HG02798 (cell line): Measurements from ENCODE around the gene CCDC50.

ENCODE experiments used
- ATAC-seq: cut with Tn5 transposase; IDR thresholded peaks from one replicate; pipeline ENCODE4 v1.9.1; 2021; ENCODE audit warnings: mild to moderate bottlenecking; ENCODE audit not compliant: unreplicated experiment, poor library complexity

Gene CCDC50

DNA sequence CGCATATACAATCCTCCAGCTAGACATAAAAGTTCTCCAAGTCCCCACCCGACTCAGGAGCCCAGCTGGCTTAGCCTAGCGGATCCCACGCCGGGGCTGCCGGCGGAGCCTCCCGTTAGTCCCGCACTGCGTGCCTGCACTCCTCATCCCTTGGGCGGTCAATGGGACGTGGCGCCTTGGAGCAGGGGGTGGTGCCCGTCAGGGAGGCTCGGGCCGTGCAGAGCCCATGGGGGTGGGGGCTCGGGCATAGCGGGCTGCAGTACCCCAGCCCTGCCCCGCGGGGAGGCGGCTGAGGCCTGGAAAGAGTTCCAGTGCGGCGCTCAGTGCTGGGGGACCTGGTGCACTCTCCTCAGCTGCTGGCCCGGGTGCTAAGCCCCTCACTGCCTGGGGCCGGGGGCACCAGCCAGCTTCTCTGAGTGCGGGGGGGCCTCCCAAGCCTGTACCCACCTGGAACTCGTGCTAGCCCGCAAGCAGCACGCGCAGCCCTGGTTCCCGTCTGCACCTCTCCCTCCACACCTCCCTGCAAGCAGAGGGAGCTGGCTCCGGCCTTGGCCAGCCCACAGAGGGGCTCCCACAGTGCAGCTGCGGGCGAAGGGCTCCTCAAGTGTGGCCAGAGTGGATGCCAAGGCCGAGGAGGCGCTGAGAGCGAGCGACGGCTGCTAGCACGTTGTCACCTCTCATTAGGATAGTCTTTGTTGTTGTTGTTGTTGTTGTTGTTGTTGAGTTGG lies 12.2 kb upstream of the CCDC50 start:
- ATAC-seq: no peak

DNA sequence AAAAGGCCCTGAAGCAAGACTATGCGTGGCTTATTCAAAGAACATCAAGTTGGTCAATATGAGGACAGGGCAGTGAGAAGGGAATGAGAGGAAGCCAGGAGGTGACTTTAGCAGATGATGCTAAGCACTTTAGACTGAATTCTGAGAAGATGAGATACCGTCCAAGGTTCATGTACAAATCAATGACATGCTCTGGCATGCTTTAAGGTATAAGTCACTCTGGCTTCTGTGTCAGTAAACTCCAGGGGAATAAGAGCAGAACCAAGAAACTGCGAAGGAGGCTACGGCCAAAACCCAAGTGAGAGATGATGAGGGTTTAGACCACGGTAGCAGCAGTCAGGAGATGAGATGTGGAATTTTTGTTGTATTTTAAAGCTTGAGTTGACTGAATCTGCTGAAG lies 8.9 kb upstream of the CCDC50 start:
- no peak for ATAC-seq

DNA sequence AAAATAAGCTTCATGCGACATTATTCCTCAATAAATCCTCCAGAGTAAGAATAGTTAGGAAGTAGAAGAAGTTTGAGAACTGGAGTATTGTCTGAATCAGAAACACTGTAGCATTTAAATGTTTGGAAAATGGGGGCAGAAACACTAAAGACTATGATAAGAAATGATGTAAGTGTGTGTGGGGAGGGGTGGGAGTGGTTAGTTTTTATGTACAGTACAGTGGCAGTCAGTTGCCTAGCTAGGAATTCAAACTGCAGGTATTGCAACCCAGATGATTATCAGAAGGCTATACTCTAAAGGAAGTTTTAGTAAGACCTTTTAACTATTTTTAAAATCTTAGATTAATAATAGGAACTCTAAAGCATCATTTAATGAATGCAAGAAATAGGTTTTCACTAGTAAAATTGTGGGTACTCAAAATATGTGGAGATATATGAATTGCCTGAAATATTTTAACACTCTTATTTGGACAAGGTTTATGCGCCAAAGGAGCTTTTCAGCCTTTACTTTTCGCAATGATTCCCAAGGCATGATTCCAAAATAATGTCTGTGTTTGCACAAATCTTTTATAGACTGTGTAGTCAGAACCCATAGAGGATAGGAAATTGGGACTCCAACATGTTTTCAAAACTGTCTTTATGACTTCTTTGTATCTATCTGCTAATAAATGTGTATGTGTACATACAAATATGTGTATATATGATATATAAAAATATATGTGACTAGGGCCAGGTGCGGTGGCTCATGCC lies 8.0 kb upstream of the CCDC50 start:
- ATAC-seq: no peak

DNA sequence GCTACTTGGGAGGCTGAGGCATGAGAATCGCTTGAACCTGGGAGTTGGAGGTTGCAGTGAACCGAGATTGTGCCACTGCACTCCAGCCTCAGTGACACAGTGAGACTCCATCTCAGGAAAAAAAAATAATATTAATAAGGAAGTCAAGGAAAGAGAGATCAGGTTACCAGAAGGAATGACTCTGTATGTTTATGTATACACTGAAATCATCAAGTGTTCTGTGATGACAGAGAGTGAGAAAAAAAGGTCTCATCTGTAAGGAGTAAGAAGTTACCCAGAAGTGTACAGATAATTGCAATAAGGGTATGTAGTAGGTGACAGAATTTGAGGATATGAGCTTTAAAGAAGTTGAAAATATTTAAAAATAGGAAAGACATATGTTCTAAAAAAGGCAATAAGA lies 4.3 kb upstream of the CCDC50 start:
- ATAC-seq: no peak

DNA sequence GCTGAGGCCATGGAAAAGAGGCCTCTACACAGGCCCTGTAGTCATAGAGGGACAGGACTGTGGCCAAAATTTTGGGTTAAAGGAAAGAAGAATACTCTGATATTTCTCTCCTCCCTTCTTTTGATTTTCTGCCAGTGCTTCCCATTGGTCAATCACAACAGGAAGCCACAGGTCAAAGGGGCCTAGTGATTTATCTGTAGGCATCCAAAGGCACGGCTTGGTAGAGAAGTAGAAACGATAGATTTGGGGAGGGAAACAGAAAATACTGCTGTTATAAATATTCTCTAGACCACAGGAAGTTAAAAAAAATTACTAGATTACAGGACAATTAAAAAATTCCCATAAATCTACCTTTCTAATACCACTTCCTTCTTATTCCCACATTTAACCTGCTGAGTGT lies 1.7 kb upstream of the CCDC50 start:
- ATAC-seq: no peak

DNA sequence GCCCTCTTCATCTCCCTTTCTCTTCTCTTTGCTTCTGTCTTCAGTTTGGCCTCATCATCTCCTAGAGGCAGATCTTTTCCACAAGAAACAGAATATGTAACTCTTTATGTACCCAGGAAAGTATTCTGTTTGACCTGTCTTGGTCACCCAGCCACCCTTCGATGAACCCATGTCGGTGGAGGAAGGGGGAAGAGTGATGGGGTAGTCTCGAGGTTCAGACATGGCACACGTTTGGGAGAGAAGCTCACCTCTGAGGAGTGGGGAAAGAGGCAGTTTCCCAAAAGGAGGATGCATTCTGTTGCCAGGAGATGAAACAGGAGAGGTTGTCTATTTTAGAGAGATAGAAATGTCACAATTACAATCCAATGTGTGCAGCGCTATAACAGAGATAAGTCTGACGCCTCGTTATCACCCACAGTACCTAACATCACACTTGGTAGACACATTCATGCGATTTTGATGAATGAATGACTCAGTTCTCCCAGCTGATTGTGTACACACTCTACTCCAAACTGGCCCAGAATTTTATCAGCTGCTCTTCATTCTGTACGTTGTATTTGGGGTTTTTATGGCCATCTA lies 722 bp upstream of the CCDC50 start:
- ATAC-seq: no peak

DNA sequence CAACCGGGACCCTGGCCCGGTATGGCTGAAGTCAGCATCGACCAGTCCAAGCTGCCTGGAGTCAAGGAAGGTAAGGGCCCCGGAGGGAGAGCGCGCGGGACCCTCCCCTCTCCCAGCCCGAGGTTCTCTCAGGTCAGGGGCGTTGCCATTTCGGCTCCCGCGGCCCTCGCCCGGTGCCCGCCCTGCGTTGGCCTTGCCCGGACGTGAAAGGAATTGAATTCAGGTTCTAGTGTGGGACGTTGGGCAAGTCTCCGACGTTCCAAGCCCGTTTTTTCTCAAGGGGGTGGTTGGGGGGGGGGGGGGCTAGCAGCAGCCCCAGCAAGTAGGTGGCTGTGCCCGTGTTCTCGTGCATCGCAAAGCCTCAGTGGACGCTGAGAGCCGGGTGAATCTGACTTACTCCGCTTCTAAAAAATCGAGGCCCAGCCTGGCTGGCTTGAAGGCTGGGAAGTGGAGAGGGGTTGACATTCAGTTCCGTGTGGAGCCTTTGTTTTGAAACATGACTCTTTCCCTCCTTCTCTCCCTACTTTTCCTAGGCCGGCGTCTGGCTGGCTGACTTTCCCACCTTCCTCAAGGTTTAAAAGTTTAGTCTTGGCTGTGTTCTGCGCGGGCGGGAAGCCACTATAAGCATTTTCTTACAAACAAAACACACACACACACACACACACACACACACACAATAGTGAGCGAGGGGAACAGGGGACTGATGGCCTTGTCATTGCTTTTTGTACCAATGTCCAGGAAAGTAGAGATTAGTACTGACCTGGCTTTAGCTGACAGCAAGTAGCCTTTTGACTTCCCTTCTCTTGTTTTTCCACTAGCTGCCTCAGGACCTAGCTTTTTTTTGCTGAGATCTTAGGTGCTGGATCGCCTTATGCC lies 698 bp downstream of the CCDC50 start, which contains the start of gene UTS2B:
Gene UTS2B, minus strand, starts transcription at position 873 of the 876 bp plus-strand sequence. CDS start 48,337 bp downstream, outside the sequence.
- ATAC-seq: peak; percentile 25

DNA sequence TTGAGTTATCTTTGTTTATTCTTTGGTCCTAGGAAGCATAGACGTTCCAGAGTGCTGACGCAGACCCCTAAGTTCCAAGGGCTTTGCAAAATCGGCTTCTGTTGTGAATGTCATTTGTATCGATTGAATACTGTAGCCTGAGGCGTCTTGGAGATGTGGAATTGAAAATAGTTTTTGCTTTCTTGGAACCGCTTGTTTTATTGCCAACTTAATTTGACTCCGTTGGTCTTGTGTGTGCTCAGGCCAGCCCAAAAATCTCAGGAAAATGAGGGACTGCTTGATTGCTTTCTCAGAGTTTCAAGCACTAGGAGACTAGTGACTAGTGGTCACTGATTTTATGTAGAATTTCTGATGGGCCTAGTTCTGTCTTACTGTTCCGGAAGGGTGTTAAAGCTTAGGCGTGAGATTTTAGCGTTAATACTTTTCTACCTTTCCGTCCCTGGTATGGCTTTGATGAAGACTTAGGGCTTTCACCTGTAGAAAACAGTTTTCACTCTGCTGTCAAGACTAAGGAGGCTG lies 1.4 kb downstream of the CCDC50 start:
- no peak for ATAC-seq

DNA sequence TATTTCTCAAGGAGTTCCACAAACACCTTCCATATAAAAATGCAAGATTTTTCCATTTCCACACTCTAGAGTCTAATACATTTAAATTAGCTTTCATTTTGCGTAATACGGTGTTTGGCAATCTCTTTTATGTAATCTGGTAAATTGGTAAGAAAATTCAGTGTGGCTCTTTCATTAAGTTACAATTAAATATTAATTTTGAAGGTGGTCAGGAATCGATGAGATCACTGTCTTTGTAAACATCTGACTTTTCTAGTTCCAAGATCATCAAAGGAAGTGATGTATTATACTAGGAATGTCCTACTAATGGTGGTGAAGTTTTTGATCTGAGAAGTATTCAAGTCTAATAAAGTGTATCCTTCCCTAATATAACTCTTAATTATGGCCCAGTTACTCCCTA lies 2.2 kb downstream of the CCDC50 start:
- no peak for ATAC-seq

DNA sequence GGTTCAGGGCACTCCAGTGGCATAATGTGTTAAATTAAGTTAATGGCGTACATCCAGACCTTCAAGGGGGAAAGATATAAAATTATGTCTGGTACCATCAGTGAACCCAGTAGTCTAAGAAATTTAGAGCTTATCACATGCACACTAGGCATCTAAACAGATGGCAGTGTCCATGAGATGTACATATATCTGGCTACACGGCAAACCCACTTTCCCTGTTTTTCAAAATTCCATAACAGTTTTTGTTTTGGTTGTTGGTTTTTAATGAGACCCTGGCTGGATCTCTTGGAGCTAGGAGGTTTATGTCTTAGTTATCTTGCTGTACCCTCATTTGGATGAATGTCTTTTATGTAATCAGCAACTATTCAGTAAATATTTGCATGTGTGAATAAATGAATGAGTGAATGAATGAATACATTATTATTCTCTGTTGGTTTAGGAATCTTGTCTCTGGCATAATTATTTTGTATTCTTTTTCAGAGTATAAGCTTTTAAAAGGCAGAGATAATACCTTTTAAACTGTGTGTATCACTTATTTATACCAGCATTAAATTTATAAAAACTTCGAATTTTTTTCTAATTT lies 4.2 kb downstream of the CCDC50 start:
- ATAC-seq: no peak

DNA sequence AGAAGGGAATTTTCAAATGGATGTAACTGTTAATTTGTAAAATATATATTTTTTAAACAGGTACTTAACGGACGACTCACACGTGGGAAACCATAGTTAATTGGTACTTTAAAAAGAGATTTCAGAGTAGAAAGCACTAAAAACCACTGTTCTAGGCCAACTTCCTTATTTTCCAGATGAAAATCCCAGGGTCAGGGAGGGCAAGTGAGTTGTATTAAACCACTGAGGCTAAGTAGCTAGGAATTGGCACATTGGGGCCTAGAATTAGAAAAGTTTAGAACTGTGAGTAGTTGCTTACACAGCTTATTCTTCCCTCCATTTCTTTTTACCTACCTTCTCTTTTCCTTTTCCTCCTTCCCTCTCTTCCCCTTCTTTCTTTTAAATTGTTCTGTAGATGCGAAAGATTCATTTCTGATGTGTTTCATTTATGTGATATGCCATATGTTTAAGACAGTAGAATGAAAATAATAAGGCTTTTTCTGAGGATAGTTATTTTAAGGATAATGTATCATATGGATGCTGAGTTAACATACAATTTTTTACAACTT lies 5.2 kb downstream of the CCDC50 start:
- ATAC-seq: no peak

DNA sequence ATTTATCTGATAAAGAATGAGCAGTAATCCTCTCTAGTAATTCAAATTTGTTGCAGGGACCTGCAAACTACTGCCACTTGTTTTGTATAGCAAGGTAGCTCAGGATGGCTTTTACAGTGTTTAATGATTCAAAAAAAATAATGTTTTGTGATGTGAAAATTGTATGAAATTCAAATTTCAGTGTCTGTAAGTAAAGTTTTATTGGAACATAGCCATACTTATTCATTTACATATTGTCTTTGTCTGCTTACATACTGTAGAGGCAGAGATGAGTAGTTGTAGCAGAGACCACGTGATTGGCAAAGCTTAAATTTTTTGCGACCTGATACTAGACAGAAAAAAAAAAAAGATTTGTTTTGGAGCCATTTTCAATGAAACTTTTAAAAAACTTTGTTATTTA lies 7.6 kb downstream of the CCDC50 start:
- peak; percentile 48 for ATAC-seq

DNA sequence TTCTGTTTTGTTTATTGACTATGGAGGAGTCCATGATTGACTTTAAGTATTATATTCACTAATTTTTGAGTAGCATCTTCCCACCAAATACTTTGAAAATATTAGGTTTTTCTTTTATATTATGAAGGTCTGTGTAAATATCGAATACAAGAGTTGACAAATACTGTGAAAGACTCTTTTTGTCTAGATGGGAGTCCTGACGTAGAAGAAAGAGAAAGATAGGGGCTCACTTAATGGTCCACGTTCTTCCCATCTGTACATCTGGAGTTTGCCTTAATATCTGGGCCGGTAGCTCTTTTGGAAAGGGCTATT lies 8.9 kb downstream of the CCDC50 start:
- no peak for ATAC-seq

DNA sequence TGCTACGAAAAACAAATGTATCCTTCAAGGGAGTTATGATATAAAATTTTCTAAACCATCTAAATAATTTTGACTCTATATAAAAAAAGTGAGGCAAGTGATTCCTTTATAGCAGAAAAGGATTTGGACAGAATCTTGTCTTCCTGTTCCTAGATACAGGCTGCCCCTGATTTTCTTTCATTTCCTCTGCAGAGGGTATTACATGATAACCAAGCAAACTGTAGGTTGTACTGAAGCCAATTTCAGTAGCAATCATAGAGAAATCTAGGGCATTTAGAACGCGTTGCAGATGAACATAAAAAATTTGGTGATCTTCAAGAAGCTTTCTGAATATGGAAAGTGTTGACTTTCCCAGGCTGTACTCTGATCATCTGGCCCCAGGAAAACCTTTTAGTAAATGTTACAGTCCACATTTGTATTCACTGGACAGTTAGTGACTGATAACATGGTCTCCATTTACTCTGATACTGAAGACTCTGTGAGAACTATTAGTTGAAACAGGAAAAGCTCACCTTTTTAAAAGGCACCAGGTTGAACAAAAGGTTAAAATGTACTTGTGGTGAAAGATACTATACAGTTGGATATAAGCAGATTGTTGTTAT lies 10.2 kb downstream of the CCDC50 start:
- no peak for ATAC-seq

DNA sequence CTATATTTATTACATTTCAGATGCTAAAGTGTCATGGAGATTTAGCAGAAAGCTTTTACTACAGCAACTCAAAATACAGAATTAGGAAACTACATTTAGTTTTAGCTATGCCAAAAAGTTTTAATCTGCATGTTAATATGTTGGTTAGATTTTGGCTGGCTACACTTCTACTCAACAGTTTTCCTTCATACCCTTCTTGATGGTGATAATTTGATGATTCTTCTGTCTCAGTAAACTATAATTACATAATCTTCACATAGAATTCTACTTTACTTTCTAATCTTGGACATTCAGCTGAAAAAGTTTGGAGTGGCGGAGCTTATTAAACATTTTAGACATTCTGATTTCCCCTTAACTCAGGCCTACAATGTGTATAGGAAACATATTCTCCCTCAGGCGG lies 11.2 kb downstream of the CCDC50 start:
- no peak for ATAC-seq

DNA sequence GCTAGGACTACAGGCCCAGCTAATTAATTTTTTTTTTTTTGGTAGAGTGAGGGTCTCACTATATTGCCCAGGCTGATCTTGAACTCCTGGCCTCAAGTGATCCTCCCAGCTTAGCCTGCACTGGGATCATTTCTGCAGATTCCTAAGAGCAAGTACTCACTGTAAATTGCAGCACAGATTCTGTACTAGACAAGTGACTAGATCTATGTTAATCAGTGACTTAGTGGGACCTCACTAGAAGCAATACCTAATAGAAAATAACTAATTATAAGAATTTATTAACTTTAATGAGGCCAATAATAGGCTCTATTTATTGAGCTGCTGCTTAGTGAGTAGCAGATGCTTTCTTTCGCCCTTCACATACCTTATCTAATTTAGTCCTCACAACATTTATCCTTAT lies 11.8 kb downstream of the CCDC50 start:
- no peak for ATAC-seq

DNA sequence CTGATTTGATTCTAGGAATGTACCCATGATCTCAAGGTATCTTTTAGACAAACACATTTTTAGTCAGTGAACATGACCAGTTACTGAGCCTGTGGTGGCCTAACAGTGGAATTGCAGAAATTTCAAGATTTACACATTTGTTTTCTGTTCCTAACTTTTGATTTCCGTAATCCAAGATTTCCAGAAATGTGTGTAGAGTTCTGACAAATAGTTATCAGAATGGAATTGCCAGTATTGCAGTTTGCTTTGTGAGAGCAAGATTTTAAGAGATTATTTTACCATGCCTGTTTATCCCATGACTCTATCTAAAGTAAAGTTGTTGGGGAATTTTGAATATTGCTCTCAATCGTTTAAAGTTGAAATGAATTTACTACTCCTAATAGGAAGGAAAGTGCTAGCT lies 12.8 kb downstream of the CCDC50 start:
- no peak for ATAC-seq

DNA sequence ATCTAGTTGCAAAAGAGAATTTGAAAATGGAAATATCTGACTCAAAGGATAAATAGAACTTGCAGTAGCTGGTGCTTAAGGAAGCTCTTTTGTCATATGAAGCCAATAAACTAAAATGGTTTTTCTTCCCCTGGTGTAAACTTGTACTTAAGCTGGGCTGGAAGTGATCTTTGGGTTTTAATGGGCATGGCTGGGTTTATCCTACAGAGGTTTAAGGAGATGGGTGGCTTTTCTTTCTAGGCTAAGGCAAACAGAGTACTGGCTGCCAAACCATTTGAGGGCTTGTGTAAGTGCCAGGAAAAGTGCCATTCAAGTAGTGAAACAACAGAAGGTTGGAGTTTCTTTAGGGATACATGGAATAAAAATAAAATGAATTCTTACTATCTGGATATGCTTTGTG lies 13.2 kb downstream of the CCDC50 start:
- ATAC-seq: no peak

DNA sequence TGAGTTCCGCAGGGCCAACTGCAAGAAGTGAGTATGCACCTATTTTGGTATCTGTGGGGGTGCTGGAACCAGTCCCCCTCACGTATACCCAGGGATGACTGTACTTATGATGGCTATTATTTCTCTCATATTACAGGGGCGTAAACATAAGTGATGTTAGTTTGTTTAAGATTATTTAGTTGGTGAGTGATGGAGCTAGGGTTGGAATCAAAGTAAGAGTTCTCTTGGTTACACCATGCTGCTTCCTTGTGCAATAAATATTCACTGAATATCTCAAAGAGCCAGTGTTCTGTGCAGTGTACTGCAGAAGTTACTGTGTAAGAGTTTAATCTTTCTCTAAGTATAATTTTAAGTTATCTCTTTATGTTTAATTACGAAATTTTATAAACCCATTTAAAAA lies 13.9 kb downstream of the CCDC50 start:
- no peak for ATAC-seq

DNA sequence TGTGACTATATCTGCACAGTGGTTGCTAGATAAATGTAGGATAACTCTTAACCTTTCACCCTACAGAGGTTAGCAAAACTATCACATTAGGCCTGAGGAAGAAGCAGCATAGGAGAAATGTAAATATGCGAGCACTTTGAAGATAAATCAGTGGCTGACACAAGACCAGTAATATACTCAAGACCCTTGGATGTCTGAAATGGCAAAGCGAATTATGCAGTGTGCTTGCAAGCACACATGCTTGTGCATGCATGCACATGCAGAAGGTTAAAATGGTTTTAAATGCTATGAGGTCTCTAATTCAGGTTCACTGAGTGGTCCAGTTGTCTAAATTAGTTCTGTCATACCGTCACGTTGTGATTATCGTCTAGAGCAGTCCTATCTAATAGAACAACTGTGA lies 14.7 kb downstream of the CCDC50 start:
- no peak for ATAC-seq
